IMR-90 (cell line): ENCODE measurements around the gene TGFBR1. TPM values are rescaled to one million over a fixed set of nuclear protein-coding genes. Genes with fewer than 3 reads are reported as not detected.

Experiments used
- ATAC-seq: fragments of 200-7000 bp; cut with Tn5 transposase; 2 replicates; pipeline ENCODE4 v1.9.1; 2020; ENCODE audit warnings: low read depth, mild to moderate bottlenecking, moderate library complexity
- BruUV-seq: library from RNA; stranded (reverse); fragments of 400-500 nt; replicated peaks from 2 replicates; lab custom pipeline; 2021; lab: Mats Ljungman, UMichigan
- CTCF ChIA-PET: fragments of 300-600 bp; formaldehyde crosslinking; extraction: SDS; loops from one replicate; lab custom pipeline; 2021; ENCODE audit warnings: antibody characterized with exemption; lab: Yijun Ruan, JAX
- POLR2A ChIA-PET: fragments of 300-600 bp; sonication (Branson Sonifier 250); formaldehyde crosslinking; loops from one replicate; lab custom pipeline; 2022; ENCODE audit warnings: antibody characterized with exemption; ENCODE audit not compliant: unreplicated experiment; lab: Charles Lee
- DNase-seq: peaks from one replicate; pipeline ENCODE4 v3.0.0; 2013
- H2AFZ ChIP-seq: replicated peaks from 2 replicates; pipeline ENCODE3; 2013; ENCODE audit warnings: low read length, mild to moderate bottlenecking; ENCODE audit not compliant: poor library complexity
- H2AK5ac ChIP-seq: 2 replicates; pipeline ENCODE4 v1.6.1; 2013; ENCODE audit warnings: low read depth, low read length, inconsistent platforms
- H2AK9ac ChIP-seq: replicated peaks from 2 replicates; pipeline ENCODE3; 2013; ENCODE audit warnings: mild to moderate bottlenecking, low read depth, low read length, moderate library complexity; ENCODE audit not compliant: poor library complexity
- H2BK120ac ChIP-seq: 2 replicates; pipeline ENCODE4 v1.6.1; 2013; ENCODE audit warnings: low read depth, low read length, inconsistent platforms
- H2BK15ac ChIP-seq: 3 replicates; pipeline ENCODE4 v1.6.1; 2013; ENCODE audit warnings: low read depth, low read length, inconsistent platforms
- H2BK20ac ChIP-seq: 2 replicates; pipeline ENCODE4 v1.6.1; 2013; ENCODE audit warnings: low read depth, mild to moderate bottlenecking, inconsistent platforms, low read length, moderate library complexity
- H2BK5ac ChIP-seq: 2 replicates; pipeline ENCODE4 v1.6.1; 2013; ENCODE audit warnings: mild to moderate bottlenecking, low read depth, low read length, inconsistent platforms; ENCODE audit not compliant: poor library complexity, severe bottlenecking
- H3K14ac ChIP-seq: replicated peaks from 2 replicates; pipeline ENCODE4 v1.6.1; 2013; ENCODE audit warnings: low read depth, low read length, inconsistent platforms
- H3K18ac ChIP-seq: 2 replicates; pipeline ENCODE4 v1.6.1; 2013; ENCODE audit warnings: low read depth, low read length, control low read depth
- H3K23ac ChIP-seq: 2 replicates; pipeline ENCODE4 v1.6.1; 2013; ENCODE audit warnings: low read depth, low read length, inconsistent platforms
- H3K27ac ChIP-seq: 2 replicates; pipeline ENCODE4 v1.5.1; 2013; ENCODE audit warnings: mild to moderate bottlenecking, control low read depth, low read length; ENCODE audit not compliant: insufficient read depth
- H3K27me3 ChIP-seq: 2 replicates; pipeline ENCODE4 v1.6.1; 2013; ENCODE audit warnings: low read length; ENCODE audit not compliant: control insufficient read depth, insufficient read depth
- H3K36me3 ChIP-seq: 2 replicates; pipeline ENCODE4 v1.6.1; 2013; ENCODE audit warnings: low read length, mixed read lengths; ENCODE audit not compliant: control insufficient read depth, insufficient read depth
- H3K4ac ChIP-seq: 2 replicates; pipeline ENCODE4 v1.6.1; 2013; ENCODE audit warnings: low read depth, low read length, inconsistent platforms
- H3K4me1 ChIP-seq: 2 replicates; pipeline ENCODE4 v1.6.1; 2013; ENCODE audit warnings: low read length, mixed read lengths; ENCODE audit not compliant: control insufficient read depth, insufficient read depth
- H3K4me2 ChIP-seq: 2 replicates; pipeline ENCODE4 v1.6.1; 2013; ENCODE audit warnings: low read depth, mild to moderate bottlenecking, control low read depth, low read length, moderate library complexity
- H3K4me3 ChIP-seq: 2 replicates; pipeline ENCODE4 v1.5.1; 2013; ENCODE audit warnings: low read depth, mild to moderate bottlenecking, control low read depth, low read length, moderate library complexity; ENCODE audit not compliant: insufficient read depth
- H3K56ac ChIP-seq: 2 replicates; pipeline ENCODE4 v1.6.1; 2013; ENCODE audit warnings: low read length, inconsistent platforms; ENCODE audit not compliant: insufficient read depth; ENCODE audit errors: extremely low read depth
- H3K79me1 ChIP-seq, 2 experiments: 2 replicates each; pipeline ENCODE4 v1.6.1; 2013; ENCODE audit warnings: low read length in 2 of 2, inconsistent platforms in 1 of 2, low read depth in 1 of 2
- H3K9ac ChIP-seq: 2 replicates; pipeline ENCODE4 v1.6.1; 2013; ENCODE audit warnings: low read depth, low read length, control low read depth
- H3K9me1 ChIP-seq: 2 replicates; pipeline ENCODE4 v1.6.1; 2013; ENCODE audit warnings: low read length, inconsistent platforms; ENCODE audit not compliant: insufficient read depth
- H3K9me3 ChIP-seq: 2 replicates; pipeline ENCODE4 v1.6.1; 2013; ENCODE audit warnings: low read length; ENCODE audit not compliant: control insufficient read depth, insufficient read depth
- H4K20me1 ChIP-seq: 2 replicates; pipeline ENCODE4 v1.6.1; 2013; ENCODE audit warnings: low read length, inconsistent platforms; ENCODE audit not compliant: insufficient read depth
- H4K5ac ChIP-seq: 2 replicates; pipeline ENCODE4 v1.6.1; 2013; ENCODE audit warnings: mild to moderate bottlenecking, low read depth, low read length, control low read depth
- H4K8ac ChIP-seq, 2 experiments: 2 replicates each; pipeline ENCODE4 v1.6.1; 2013; ENCODE audit warnings: low read depth in 2 of 2, low read length in 2 of 2, control low read depth in 1 of 2, inconsistent platforms in 1 of 2
- H4K91ac ChIP-seq: 2 replicates; pipeline ENCODE4 v1.6.1; 2013; ENCODE audit warnings: low read depth, low read length, inconsistent platforms; ENCODE audit not compliant: insufficient read depth
- CEBPB ChIP-seq: IDR thresholded peaks from 2 replicates; pipeline ENCODE4 v1.6.1; 2012; ENCODE audit warnings: low read depth, low read length, improper control_type of control experiment
- ELK1 ChIP-seq: fragments of 150-350 bp; IDR thresholded peaks from 2 replicates; pipeline ENCODE4 v1.6.1; 2016; ENCODE audit warnings: low read depth, mild to moderate bottlenecking, low read length, moderate library complexity, borderline replicate concordance
- MAFK ChIP-seq: IDR thresholded peaks from 2 replicates; pipeline ENCODE4 v1.6.1; 2012; ENCODE audit warnings: low read depth, low read length, improper control_type of control experiment
- POLR2A ChIP-seq: IDR thresholded peaks from 2 replicates; pipeline ENCODE4 v1.6.1; 2012; ENCODE audit warnings: mild to moderate bottlenecking, low read depth, low read length
- WGBS, 2 experiments: methylation state at CpG; one replicate each; pipeline versions ENCODE4 v1.1.5 to v1.1.7; 2013; ENCODE audit warnings: missing lambda C conversion rate in 2 of 2; ENCODE audit not compliant: insufficient read length in 1 of 2; ENCODE audit errors: extremely low coverage in 2 of 2; 5-methylcytosine and 5-hydroxymethylcytosine counted together
- dilution Hi-C: fragments of 300-500 bp; cut with HindIII; formaldehyde crosslinking; loops from one replicate; pipeline ENCODE4 v1.14.3; 2018; ENCODE audit warnings: low sequenced_read_pairs; ENCODE audit not compliant: unreplicated experiment
- in situ Hi-C: fragments of 300-500 bp; cut with MboI; formaldehyde crosslinking; loops from 3 replicates; pipeline ENCODE4 v1.14.3; 2019; ENCODE audit warnings: low sequenced_read_pairs, inconsistent platforms, mixed read lengths
- intact Hi-C: fragments of 100-400 bp; cut with micrococcal nuclease; formaldehyde crosslinking; loops from 2 replicates; pipeline ENCODE4 v1.10.0; 2022
- polyA plus RNA-seq, 3 experiments: library from polyadenylated mRNA; depleted of rRNA; stranded (reverse); fragments of >200 nt; gene quantifications; 2 replicates each; pipeline ENCODE4 v1.2.3, GENCODE V29; 2012; ENCODE audit warnings: low replicate concordance in 1 of 3
- total RNA-seq: library from RNA; depleted of rRNA; stranded (reverse); fragments of >200 nt; gene quantifications from 2 replicates; pipeline ENCODE4 v1.2.3, GENCODE V29; 2012

TGFBR1 gene
- total and polyA plus RNA-seq, 2 of the 4 experiments (the other 2 are of a cell fraction): 15.1 to 75.3 TPM

DNA sequence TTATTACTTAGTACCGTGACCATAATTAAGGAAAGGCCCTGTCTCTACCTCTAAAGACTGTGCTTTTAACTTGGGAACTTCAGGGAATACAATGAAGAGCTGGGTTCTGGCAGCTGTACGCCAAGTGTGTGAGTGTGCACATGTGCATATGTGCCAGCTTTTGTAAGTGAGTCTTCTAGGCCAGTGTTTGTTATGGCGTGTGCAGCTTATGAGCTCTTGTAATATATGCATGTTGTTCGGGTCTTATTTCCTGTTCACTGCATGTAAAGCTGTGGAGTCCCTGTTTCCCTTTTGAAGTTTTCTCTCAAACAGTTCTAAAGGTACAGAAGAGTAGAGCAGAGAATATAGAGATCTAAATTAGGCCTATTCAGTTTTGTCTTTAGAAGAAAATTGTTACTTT is 30.5 kb downstream of the TGFBR1 start:
- H3K9me1 ChIP-seq: peaks cover 3% of the 10 kb centered on the region; the same call in 1 of the 2 replicates
- peaks cover 18% of the 10 kb centered on the region for H4K20me1 ChIP-seq
- no peaks in the 10 kb centered on the region for H3K27me3 ChIP-seq
- peak overlapping the region; percentile 6; the same call in 1 of the 2 replicates for H2BK120ac ChIP-seq
- no peak overlapping the region for H2AFZ ChIP-seq
- peak overlapping the region; percentile 50; the same call in 1 of the 2 replicates for H3K27ac ChIP-seq
- H2BK5ac ChIP-seq: no peak overlapping the region
- DNase-seq (no peak), ATAC-seq (no peak)
- no peak overlapping the region for H3K4me3 ChIP-seq
- peaks cover 17 to 48% of the 10 kb centered on the region in 2 experiments for H3K79me1 ChIP-seq
- no peak overlapping the region for H2AK9ac ChIP-seq
- no peak overlapping the region for H2AK5ac ChIP-seq
- H3K4me1 ChIP-seq: peaks cover 7% of the 10 kb centered on the region
- H4K91ac ChIP-seq: 0 out of 2 replicates have a peak overlapping the region, but pooled peaks have one; percentile 8
- dilution Hi-C loops (loop anchor here (25.0 kb wide), 1 partner anchor 298 kb away; no protein-coding TSS in a partner anchor), intact Hi-C loops (loop anchor here (1.0 kb wide), 1 partner anchor 8 kb away; no protein-coding TSS in a partner anchor), in situ Hi-C loops (loop anchor here (5.0 kb wide), 1 partner anchor 118 kb away; no protein-coding TSS in a partner anchor)
- H3K9me3 ChIP-seq: no peaks in the 10 kb centered on the region
- no peak overlapping the region for H4K5ac ChIP-seq
- no peak overlapping the region for H2BK15ac ChIP-seq
- no peak overlapping the region for H4K8ac ChIP-seq
- H3K4me2 ChIP-seq: no peak overlapping the region
- no peak overlapping the region for H3K9ac ChIP-seq
- no peak overlapping the region for H2BK20ac ChIP-seq
- peaks cover 19% of the 10 kb centered on the region for H3K36me3 ChIP-seq
- no peak overlapping the region for H3K18ac ChIP-seq
- ChIA-PET POLR2A (no interaction called here), CTCF (interaction anchor here (0.6 to 0.7 kb wide), 2 partner anchors 14 to 270 kb away, joined by 3 to 4 read pairs; no protein-coding TSS in a partner anchor)
- TF ChIP-seq ELK1: no peak
- no peak for TF ChIP-seq POLR2A
- no peak for TF ChIP-seq CEBPB
- no peak for TF ChIP-seq MAFK
- WGBS, 2 experiments: no CpG with 5 or more reads among the region's 4 CpGs
- peak overlapping the region; percentile 57; the same call in 1 of the 2 replicates for H3K14ac ChIP-seq
- H3K4ac ChIP-seq: no peak overlapping the region; the same call in 1 of the 2 replicates
- H3K56ac ChIP-seq: no peak overlapping the region; the same call in 1 of the 2 replicates
- BruUV-seq: no TSS peak
- H3K23ac ChIP-seq: no peak overlapping the region; the same call in 1 of the 2 replicates
